22Rv1 (cell line): Measurements from ENCODE around the gene RPS27L.

ENCODE experiments used
- CTCF ChIP-seq: fragments of 450-650 bp; IDR thresholded peaks from 2 replicates; pipeline ENCODE4 v1.5.1; 2017; ENCODE audit warnings: mild to moderate bottlenecking
- ZFX ChIP-seq: fragments of 450-650 bp; IDR thresholded peaks from 2 replicates; pipeline ENCODE4 v1.6.1; 2017; ENCODE audit warnings: antibody characterized with exemption, borderline replicate concordance

GRCh38 chr15:63197626-63198025 is 40.3 kb upstream of the RPS27L start:
- TF ChIP-seq CTCF, result no peak
- TF ChIP-seq ZFX, result no peak
